DOHH2 (cell line): Measurements from ENCODE around the gene KRT37.

Source experiments
- H3F3A ChIP-seq: fragments of 200-600 bp; sonication (generic), shearing (Covaris generic); 2 replicates; pipeline ENCODE4 v1.6.0; 2016; ENCODE audit warnings: antibody characterized with exemption, mild to moderate bottlenecking; ENCODE audit not compliant: control insufficient read depth, insufficient read depth
- H3K27ac ChIP-seq: fragments of 200-600 bp; sonication (generic); 2 replicates; pipeline ENCODE4 v1.5.1; 2014; ENCODE audit warnings: low read depth, mild to moderate bottlenecking, low read length, moderate library complexity
- H3K27me3 ChIP-seq: fragments of 200-600 bp; sonication (generic); 2 replicates; pipeline ENCODE4 v1.6.1; 2014; ENCODE audit warnings: mild to moderate bottlenecking, low read length, mixed read lengths; ENCODE audit not compliant: control insufficient read depth
- H3K36me3 ChIP-seq: fragments of 200-600 bp; sonication (generic); 2 replicates; pipeline ENCODE4 v1.6.1; 2014; ENCODE audit warnings: mild to moderate bottlenecking, low read length, moderate library complexity, mixed read lengths; ENCODE audit not compliant: control insufficient read depth
- H3K4me1 ChIP-seq: fragments of 200-600 bp; sonication (generic); 2 replicates; pipeline ENCODE4 v1.6.1; 2014; ENCODE audit warnings: mild to moderate bottlenecking, low read length, mixed read lengths; ENCODE audit not compliant: control insufficient read depth
- H3K4me2 ChIP-seq: fragments of 200-600 bp; sonication (generic); 2 replicates; pipeline ENCODE4 v1.6.0; 2014; ENCODE audit warnings: mild to moderate bottlenecking, low read length, moderate library complexity
- H3K4me3 ChIP-seq: fragments of 200-600 bp; sonication (generic); 2 replicates; pipeline ENCODE4 v1.5.1; 2014; ENCODE audit warnings: mild to moderate bottlenecking, low read length, mixed read lengths
- H3K79me2 ChIP-seq: fragments of 200-600 bp; sonication (generic); 2 replicates; pipeline ENCODE4 v1.6.1; 2014; ENCODE audit warnings: mild to moderate bottlenecking, low read length, mixed read lengths; ENCODE audit not compliant: control insufficient read depth
- H3K9me2 ChIP-seq: fragments of 200-600 bp; sonication (generic); replicated peaks from 2 replicates; pipeline ENCODE4 v1.6.1; 2014; ENCODE audit warnings: mild to moderate bottlenecking, low read length, mixed read lengths; ENCODE audit not compliant: control insufficient read depth
- H3K9me3 ChIP-seq: fragments of 200-600 bp; sonication (generic); 2 replicates; pipeline ENCODE4 v1.6.1; 2014; ENCODE audit warnings: antibody characterized with exemption, low read length, mixed read lengths; ENCODE audit not compliant: control insufficient read depth, insufficient read depth
- H4K20me1 ChIP-seq: fragments of 200-600 bp; sonication (generic); 2 replicates; pipeline ENCODE4 v1.6.0; 2014; ENCODE audit warnings: low read depth, mild to moderate bottlenecking, antibody characterized with exemption, low read length, moderate library complexity; ENCODE audit not compliant: control insufficient read depth, insufficient read depth
- CTCF ChIP-seq: fragments of 200-600 bp; sonication (generic); IDR thresholded peaks from one replicate; pipeline ENCODE4 v1.5.1; 2014; ENCODE audit warnings: antibody characterized with exemption, mild to moderate bottlenecking, low read depth, low read length; ENCODE audit not compliant: poor library complexity, severe bottlenecking
- EZH2phosphoT487 ChIP-seq: fragments of 200-600 bp; sonication (generic); IDR thresholded peaks from 2 replicates; pipeline ENCODE4 v1.6.1; 2017; ENCODE audit warnings: borderline replicate concordance, mild to moderate bottlenecking, antibody characterized with exemption, low read length, moderate library complexity, mixed read lengths

KRT37 gene

DNA sequence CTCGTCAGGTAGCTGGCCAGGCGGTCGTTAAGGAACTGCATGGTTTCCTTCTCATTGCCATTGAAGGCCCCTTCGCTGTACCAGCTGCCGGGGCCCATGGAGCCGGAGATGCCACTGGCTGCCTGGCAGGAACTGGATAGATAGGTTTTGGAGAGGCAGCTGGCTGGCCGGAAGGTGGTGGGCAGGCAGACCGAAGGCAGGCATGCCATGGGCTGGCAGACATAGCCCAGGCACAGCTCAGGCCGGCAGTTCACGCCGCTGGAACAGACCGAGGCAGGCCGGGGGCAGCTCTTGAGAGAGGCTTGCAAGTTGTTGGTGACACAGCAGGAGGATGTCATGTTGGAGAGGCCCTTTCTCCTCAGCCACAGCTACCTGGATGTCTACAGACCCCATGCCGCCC is 42.6 kb upstream of the KRT37 start, which contains the start of gene KRT32:
TSS of gene KRT32 (minus strand) at position 399 of the 400 bp plus-strand sequence. CDS start at position 338, 61 bp downstream.
- Histone ChIP-seq H4K20me1 (no peaks in the 10 kb centered on the region), H3K9me3 (no peaks in the 10 kb centered on the region), H3K9me2 (no peaks in the 10 kb centered on the region), H3K79me2 (no peaks in the 10 kb centered on the region), H3K27me3 (no peaks in the 10 kb centered on the region), H3K36me3 (no peaks in the 10 kb centered on the region), H3F3A (no peaks in the 10 kb centered on the region), H3K4me1 (no peaks in the 10 kb centered on the region), H3K4me2 (no peak within 1 kb of the TSS), H3K4me3 (no peak within 1 kb of the TSS), H3K27ac (no peak within 1 kb of the TSS)
- no peak for TF ChIP-seq CTCF
- no peak for TF ChIP-seq EZH2phosphoT487

GRCh38 chr17:41464682-41465081 is 40.3 kb upstream of the KRT37 start:
- no peak overlapping the region for H3K4me3 ChIP-seq
- no peaks in the 10 kb centered on the region for H3F3A ChIP-seq
- H3K9me3 ChIP-seq: no peaks in the 10 kb centered on the region
- no peaks in the 10 kb centered on the region for H3K27me3 ChIP-seq
- H3K79me2 ChIP-seq: no peaks in the 10 kb centered on the region
- no peak for TF ChIP-seq CTCF
- no peak for TF ChIP-seq EZH2phosphoT487
- H3K4me1 ChIP-seq: no peaks in the 10 kb centered on the region
- H3K27ac ChIP-seq: no peak overlapping the region
- H3K4me2 ChIP-seq: no peak overlapping the region
- H3K36me3 ChIP-seq: no peaks in the 10 kb centered on the region
- no peaks in the 10 kb centered on the region for H3K9me2 ChIP-seq
- H4K20me1 ChIP-seq: no peaks in the 10 kb centered on the region

DNA sequence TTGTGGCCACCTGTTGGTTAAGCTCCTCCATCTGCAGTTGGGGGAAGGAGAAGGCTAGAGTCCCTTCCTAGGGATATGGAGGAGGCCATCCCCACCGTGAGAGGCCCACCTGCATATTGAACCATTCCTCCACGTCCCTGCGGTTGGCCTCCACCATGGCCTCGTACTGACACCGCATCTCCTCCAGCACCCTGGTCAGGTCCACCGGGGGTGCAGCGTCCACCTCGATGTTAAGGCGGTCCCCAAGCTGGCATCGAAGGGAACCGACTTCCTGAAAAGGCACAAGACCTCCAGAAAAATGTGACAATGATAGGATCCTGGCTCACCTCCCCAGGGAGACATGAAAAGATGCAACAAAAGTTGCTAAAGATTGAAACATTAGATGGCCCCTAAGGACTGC is 39.8 kb upstream of the KRT37 start:
- Histone ChIP-seq H3K27ac (no peak overlapping the region), H4K20me1 (no peaks in the 10 kb centered on the region), H3K4me3 (no peak overlapping the region), H3F3A (no peaks in the 10 kb centered on the region), H3K9me2 (no peaks in the 10 kb centered on the region), H3K36me3 (no peaks in the 10 kb centered on the region), H3K27me3 (0 out of 2 replicates have a peak, but pooled peaks cover under 1% of the 10 kb centered on the region), H3K4me1 (no peaks in the 10 kb centered on the region), H3K4me2 (no peak overlapping the region), H3K9me3 (no peaks in the 10 kb centered on the region), H3K79me2 (no peaks in the 10 kb centered on the region)
- TF ChIP-seq CTCF (no peak), EZH2phosphoT487 (no peak)

DNA sequence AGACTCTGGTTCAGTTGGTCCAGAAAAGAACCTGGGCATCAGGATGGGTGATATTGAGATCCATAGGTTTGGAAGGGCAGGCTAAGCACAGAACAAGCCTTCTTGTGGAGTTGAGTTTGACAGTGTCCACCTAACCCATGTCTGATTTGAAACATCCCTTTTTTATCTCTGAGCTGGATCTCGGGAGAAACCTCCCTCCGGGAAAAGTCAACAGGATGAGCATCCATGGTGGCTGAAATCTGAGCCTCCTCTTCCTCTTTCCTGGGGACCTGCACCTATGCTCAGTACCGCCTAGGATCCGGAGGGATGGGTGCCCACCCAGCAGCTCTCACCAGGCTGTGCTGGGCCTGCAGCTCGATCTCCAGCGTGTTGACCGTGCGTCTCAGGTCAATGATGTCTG is 39.4 kb upstream of the KRT37 start:
- Histone ChIP-seq H3K9me2 (no peaks in the 10 kb centered on the region), H3K79me2 (no peaks in the 10 kb centered on the region), H3K27ac (no peak overlapping the region), H3K4me1 (no peaks in the 10 kb centered on the region), H3K4me2 (no peak overlapping the region), H3F3A (no peaks in the 10 kb centered on the region), H3K27me3 (0 out of 2 replicates have a peak, but pooled peaks cover 3% of the 10 kb centered on the region), H3K4me3 (no peak overlapping the region), H3K36me3 (no peaks in the 10 kb centered on the region), H3K9me3 (no peaks in the 10 kb centered on the region), H4K20me1 (no peaks in the 10 kb centered on the region)
- TF ChIP-seq CTCF (no peak), EZH2phosphoT487 (no peak)
